T47D (cell line): Measurements from ENCODE around the gene RER1.
A peak's percentile ranks its signal among the peaks of the same experiment; 100 is the strongest.

Experiments used
- DNase-seq, 2 experiments: peaks; one replicate each; pipeline versions ENCODE4 v3.0.0 to v3.0.0-alpha.2; 2011 to 2012; ENCODE audit warnings: low read depth in 1 of 2, low spot score in 1 of 2
- JUND ChIP-seq: IDR thresholded peaks from 2 replicates; pipeline ENCODE4 v1.6.1; 2012; ENCODE audit warnings: low read depth
- in situ Hi-C: cut with HindIII; loops from 2 replicates; pipeline ENCODE4 v1.10.0; 2016; ENCODE audit warnings: low sequenced_read_pairs, low pct_unique_long_range_greater_than_20kb

Gene RER1

GRCh38 chr1:2375246-2375922, 16.3 kb upstream of the RER1 start:
- in situ Hi-C loops = no loop called here
- TF ChIP-seq JUND = no peak

DNA sequence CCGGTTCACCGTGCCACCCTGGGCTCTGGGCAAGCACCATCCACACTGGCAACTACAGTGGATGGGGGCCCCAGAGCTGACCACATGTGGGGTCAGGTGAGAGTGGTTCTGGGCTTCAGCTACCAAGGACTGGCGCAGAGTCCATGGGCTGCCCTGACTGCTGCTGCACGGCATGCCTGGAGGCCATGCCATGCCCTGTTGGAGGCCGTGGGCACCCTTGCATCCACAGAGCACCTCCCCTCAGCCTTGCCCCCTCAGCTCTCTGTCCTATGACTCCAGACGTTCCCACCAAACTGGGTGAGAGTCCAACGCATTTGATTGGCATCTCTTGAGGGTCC, 15.7 kb upstream of the RER1 start:
- DNase-seq = no peak
- in situ Hi-C loops = no loop called here
- no peak for TF ChIP-seq JUND

More at GRCh38 chr1:2375246-2375922, 16.3 kb upstream of the RER1 start:
- DNase-seq = no peak

GRCh38 chr1:2376261-2376741, 15.3 kb upstream of the RER1 start:
- in situ Hi-C loops = no loop called here
- DNase-seq = no peak
- no peak for TF ChIP-seq JUND

DNA sequence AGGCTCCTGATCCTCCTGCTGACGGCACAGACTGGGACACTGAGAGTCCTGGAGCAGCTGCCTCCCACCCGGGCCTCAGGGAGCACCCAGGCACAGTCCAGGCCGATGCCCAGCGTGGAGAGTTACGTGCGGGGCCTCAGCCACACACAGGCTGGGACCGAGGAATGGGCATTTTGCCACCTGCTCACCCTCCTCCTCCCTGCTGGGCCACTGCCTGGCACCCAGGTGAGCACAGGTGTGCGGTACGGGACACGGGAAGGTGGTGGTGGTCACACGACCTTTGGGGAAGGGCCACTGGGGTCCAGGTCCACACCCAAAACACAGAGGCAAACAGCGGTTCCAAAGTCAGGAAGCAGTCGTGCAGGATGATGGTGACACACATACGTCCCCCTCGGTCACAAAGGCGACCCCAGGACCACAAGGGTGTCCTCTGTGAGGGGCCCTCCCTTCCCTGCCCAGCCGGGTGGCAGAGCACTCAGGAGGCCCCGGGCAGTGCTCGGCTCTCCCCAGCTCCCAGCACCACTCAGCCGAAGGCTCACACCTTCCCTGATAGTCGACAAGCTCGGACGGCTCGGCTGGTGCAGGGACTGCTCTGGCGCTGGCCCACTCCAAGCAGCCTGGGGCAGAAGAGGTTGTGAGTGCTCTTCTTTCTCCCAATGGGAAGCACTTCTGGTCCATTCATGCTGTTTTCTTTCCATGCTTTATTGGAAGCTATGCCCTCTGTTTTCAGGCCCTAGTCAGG, 14.5 kb upstream of the RER1 start:
- no peak for DNase-seq
- no peak for TF ChIP-seq JUND
- in situ Hi-C loops = no loop called here

GRCh38 chr1:2377751-2378440, 13.7 kb upstream of the RER1 start:
- no peak for TF ChIP-seq JUND
- in situ Hi-C loops = no loop called here
- DNase-seq = no peak

DNA sequence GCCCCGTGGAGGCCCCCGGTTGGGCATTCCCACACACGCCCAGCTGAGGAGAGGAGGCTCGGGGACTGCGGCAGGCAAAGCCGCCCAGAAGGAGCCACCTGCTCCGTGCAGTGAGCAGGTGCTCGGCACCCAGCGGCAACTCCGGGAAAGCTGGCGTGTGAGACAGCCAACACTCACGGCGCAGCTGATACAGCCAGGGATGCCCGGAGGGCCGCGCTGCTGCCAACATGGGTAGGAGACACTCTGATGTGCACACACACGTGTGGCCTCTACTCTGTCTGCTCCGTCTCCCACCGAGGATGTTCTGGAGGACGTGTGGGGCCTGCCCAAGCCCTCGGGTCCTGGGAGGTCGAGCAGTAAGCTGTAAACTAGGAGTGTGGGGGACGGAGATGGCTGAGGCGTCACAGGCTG, 13.2 kb upstream of the RER1 start:
- no peak for DNase-seq
- TF ChIP-seq JUND = no peak
- in situ Hi-C loops = no loop called here

DNA sequence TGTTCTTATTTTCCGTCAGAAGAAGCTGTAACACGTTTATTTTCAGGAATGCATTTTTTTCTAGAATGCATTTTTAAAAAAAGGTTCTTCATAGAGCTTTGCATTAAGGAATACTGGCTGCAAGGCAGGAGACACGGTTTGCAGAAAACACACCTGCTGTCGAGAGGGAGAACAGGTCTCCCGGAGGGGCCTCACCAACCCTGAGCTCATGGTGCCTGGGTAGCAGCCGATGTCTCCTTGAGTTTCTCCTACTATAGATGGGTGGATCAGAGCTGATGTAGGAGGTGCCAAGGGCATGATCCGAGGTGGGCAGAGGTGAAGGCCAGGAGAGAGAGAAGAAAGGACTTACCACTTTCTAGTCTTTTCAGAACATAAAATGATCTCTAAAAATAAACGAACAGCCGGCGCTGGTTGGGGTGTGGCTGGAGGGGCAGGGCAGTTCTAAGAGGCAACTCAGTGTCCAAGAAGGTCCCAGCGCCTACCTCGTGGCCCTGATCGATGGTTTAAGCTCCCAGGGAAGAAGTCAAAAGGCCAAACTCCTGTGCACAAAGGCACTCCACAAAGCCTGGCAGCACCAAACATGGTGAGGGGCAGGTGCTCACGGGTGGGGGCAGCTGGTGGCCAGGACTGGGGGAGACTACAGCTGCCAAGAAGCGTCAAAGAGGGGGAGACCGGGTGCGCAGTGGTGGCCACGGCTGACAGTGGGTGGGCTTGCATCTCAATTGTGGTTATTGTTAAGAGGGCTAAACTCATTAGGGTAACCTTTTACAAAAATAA, 12.5 kb upstream of the RER1 start:
- in situ Hi-C loops = no loop called here
- no peak for TF ChIP-seq JUND
- no peak for DNase-seq

DNA sequence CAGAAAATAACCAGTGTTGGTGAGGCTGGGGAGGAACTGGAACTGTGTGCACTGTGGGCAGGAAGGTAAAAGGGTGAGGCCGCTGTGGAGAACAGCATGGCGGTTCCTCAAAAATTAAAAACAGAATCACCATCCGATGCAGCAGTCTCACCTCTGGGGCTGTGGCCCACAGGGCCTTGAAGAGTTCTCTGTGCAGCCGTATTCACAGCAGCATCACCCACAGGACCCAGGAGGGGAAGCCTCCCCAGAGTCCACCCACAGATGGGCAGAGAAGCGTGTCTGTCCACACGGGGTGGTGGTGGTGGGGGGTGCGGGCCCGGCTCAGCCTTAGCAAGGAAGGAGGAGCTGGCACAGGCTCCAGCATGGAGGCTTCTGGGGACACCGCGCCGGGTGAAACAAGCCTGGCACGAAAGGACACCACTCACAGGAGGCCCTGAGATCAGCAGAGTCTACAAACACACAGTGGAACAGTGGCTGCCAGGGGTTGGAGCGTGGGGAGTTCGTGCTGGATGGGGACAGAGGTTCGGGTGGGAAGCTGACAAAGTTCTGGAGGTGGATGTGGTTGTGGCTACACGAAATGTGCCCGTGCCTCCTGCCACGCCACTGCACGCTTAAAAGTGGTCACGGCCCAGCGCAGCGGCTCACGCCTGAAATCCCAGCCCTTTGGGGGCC, 11.8 kb upstream of the RER1 start:
- in situ Hi-C loops = no loop called here
- no peak for DNase-seq

GRCh38 chr1:2380816-2381591, 10.6 kb upstream of the RER1 start:
- in situ Hi-C loops = no loop called here
- TF ChIP-seq JUND = no peak
- no peak for DNase-seq

More for the DNA sequence above, 11.8 kb upstream of the RER1 start:
- no peak for TF ChIP-seq JUND

GRCh38 chr1:2381741-2382620, 9.7 kb upstream of the RER1 start:
- in situ Hi-C loops = no loop called here
- no peak for TF ChIP-seq JUND
- DNase-seq = peak; percentile 64 to 78
